ENCODE data around the gene RALGAPB. TPM values are rescaled to one million over a fixed set of nuclear protein-coding genes. Genes with fewer than 3 reads are reported as not detected.

RALGAPB gene
- total RNA-seq, 1 experiment from 2014 or later = 24.0 TPM

- no peak for DNase-seq (ENCODE audit: low read depth, low spot score)
- ChIA-PET RAD21 (ENCODE audit: low non-redundant PET in 1 of 2, low total read pairs in 2 of 2, uncharacterized antibody in 2 of 2, unreplicated experiment in 2 of 2) (interaction anchor here in 1 of 2 experiments (0.6 to 0.7 kb wide), 2 partner anchors 83 to 232 kb away, joined by 3 read pairs; no protein-coding TSS in a partner anchor), POLR2A (no interaction called here), CTCF (no interaction called here)
- Histone ChIP-seq H3K9ac (ENCODE audit: low read length) (no peak overlapping the region), H2AFZ (ENCODE audit: low read depth, low read length, poor library complexity, severe bottlenecking) (no peak overlapping the region), H3K4me2 (ENCODE audit: low read length) (no peak overlapping the region), H3K27me3 (ENCODE audit: insufficient read depth, low read length) (no peaks in the 10 kb centered on the region), H3K27ac (ENCODE audit: low read depth, low read length) (no peak overlapping the region), H3K79me2 (ENCODE audit: insufficient read depth, low read length) (no peaks in the 10 kb centered on the region), H3K9me3 (ENCODE audit: control insufficient read depth in 1 of 2, insufficient read depth in 1 of 2, low read depth in 1 of 2, low read length in 2 of 2) (no peaks in the 10 kb centered on the region), H4K20me1 (ENCODE audit: insufficient read depth) (no peaks in the 10 kb centered on the region), H3K36me3 (ENCODE audit: control insufficient read depth in 1 of 2, insufficient read depth in 2 of 2, low read length in 2 of 2) (peaks cover 18 to 28% of the 10 kb centered on the region in 2 experiments; a peak in 3 of 4 replicates), H3K4me3 (replicated peaks in 1 of 2; ENCODE audit: low read depth in 1 of 2, low read length in 2 of 2) (no peak overlapping the region), H3K9me2 (ENCODE audit: insufficient read depth) (no peaks in the 10 kb centered on the region), H3K4me1 (ENCODE audit: control insufficient read depth in 1 of 2, insufficient read depth in 2 of 2, low read length in 2 of 2) (peaks cover 3 to 4% of the 10 kb centered on the region in 2 experiments; a peak in 1 of 4 replicates)
- BruUV-seq (replicated peaks) = no TSS peak
- ATAC-seq = no peak
- intact Hi-C loops (cut with micrococcal nuclease) = no loop called here
- TF ChIP-seq, protein P1, sequence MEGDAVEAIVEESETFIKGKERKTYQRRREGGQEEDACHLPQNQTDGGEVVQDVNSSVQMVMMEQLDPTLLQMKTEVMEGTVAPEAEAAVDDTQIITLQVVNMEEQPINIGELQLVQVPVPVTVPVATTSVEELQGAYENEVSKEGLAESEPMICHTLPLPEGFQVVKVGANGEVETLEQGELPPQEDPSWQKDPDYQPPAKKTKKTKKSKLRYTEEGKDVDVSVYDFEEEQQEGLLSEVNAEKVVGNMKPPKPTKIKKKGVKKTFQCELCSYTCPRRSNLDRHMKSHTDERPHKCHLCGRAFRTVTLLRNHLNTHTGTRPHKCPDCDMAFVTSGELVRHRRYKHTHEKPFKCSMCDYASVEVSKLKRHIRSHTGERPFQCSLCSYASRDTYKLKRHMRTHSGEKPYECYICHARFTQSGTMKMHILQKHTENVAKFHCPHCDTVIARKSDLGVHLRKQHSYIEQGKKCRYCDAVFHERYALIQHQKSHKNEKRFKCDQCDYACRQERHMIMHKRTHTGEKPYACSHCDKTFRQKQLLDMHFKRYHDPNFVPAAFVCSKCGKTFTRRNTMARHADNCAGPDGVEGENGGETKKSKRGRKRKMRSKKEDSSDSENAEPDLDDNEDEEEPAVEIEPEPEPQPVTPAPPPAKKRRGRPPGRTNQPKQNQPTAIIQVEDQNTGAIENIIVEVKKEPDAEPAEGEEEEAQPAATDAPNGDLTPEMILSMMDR (IDR thresholded peaks at IDR 0.05 in 2 of 3, conservative IDR thresholded peaks at IDR 0.05 in 1 of 3; ENCODE audit: borderline replicate concordance in 1 of 3, insufficient read depth in 1 of 3, low read depth in 2 of 3, low read length in 2 of 3) = no peak
- TF ChIP-seq POLR2A (IDR thresholded peaks at IDR 0.05; ENCODE audit: borderline replicate concordance, extremely low read depth, insufficient read depth, insufficient read length) (no peak), ZFX (IDR thresholded peaks at IDR 0.05) (no peak), ZNF274 (IDR thresholded peaks at IDR 0.05; ENCODE audit: low read depth, low read length) (no peak), JUND (IDR thresholded peaks at IDR 0.05) (no peak), RAD21 (IDR thresholded peaks at IDR 0.05; ENCODE audit: low read depth) (no peak), CEBPB (IDR thresholded peaks at IDR 0.05; ENCODE audit: low read depth) (no peak), CBX3 (IDR thresholded peaks at IDR 0.05; ENCODE audit: low read depth) (no peak), EGR1 (IDR thresholded peaks at IDR 0.05; ENCODE audit: low read depth) (no peak)
These were observed 74.8 kb downstream of the RALGAPB start for GRCh38 chr20:38547288-38548085.

All from HCT116 (cell line).